H1 (cell line): ENCODE results near the gene BIRC2. TPM values are rescaled to one million over a fixed set of nuclear protein-coding genes. Genes with fewer than 3 reads are reported as not detected.

Experiments used
- CTCF ChIA-PET: fragments of 300-600 bp; sonication (Branson Sonifier 250); formaldehyde crosslinking; loops from one replicate; lab custom pipeline; 2021; ENCODE audit not compliant: partially characterized antibody; lab: Charles Lee
- POLR2A ChIA-PET: fragments of 300-600 bp; sonication (Branson Sonifier 250); formaldehyde crosslinking; loops from one replicate; lab custom pipeline; 2021; ENCODE audit warnings: inconsistent platforms; ENCODE audit not compliant: partially characterized antibody; lab: Charles Lee
- DNase-seq, 2 experiments: peaks; one replicate each; pipeline versions ENCODE4 v3.0.0 to v3.0.0-alpha.2; 2010 to 2022; ENCODE audit warnings: low spot score in 2 of 2, low read depth in 1 of 2, mixed read lengths in 1 of 2
- FAIRE-seq: peaks from 2 replicates; lab custom pipeline; 2011; peaks lifted over from hg19 to GRCh38; lab: Jason Lieb, UNC
- H2AFZ ChIP-seq: 2 replicates; pipeline ENCODE4 v1.8.1; 2012; ENCODE audit warnings: low read length, inconsistent platforms
- H2AK5ac ChIP-seq: 2 replicates; pipeline ENCODE4 v1.6.1; 2013; ENCODE audit warnings: low read depth, low read length
- H2BK120ac ChIP-seq: replicated peaks from 2 replicates; pipeline ENCODE3; 2013; ENCODE audit warnings: low read depth, low read length, inconsistent platforms
- H2BK12ac ChIP-seq: 2 replicates; pipeline ENCODE4 v1.6.1; 2013; ENCODE audit warnings: low read depth, low read length
- H2BK15ac ChIP-seq: 2 replicates; pipeline ENCODE4 v1.6.1; 2013; ENCODE audit warnings: low read length
- H2BK20ac ChIP-seq: 2 replicates; pipeline ENCODE4 v1.6.1; 2013; ENCODE audit warnings: low read length
- H2BK5ac ChIP-seq: 2 replicates; pipeline ENCODE4 v1.6.1; 2013; ENCODE audit warnings: low read depth, low read length
- H3K14ac ChIP-seq: 2 replicates; pipeline ENCODE4 v1.6.1; 2013; ENCODE audit warnings: inconsistent platforms; ENCODE audit not compliant: insufficient read length
- H3K18ac ChIP-seq: 2 replicates; pipeline ENCODE4 v1.6.1; 2013; ENCODE audit warnings: low read length; ENCODE audit errors: extremely low read depth
- H3K23ac ChIP-seq: 2 replicates; pipeline ENCODE4 v1.6.1; 2013; ENCODE audit warnings: inconsistent platforms; ENCODE audit not compliant: insufficient read length
- H3K23me2 ChIP-seq: 2 replicates; pipeline ENCODE4 v1.6.1; 2013; ENCODE audit warnings: low read depth, low read length
- H3K27ac ChIP-seq: 2 replicates; pipeline ENCODE4 v1.6.1; 2011; ENCODE audit warnings: low read depth, low read length, inconsistent platforms
- H3K27me3 ChIP-seq, 4 experiments: replicated peaks in 1 of 4; 1 replicate in 1 of 4; 2 replicates in 3 of 4; pipeline versions ENCODE4 v1.6.1 to v1.8.1; 2011 to 2013; ENCODE audit warnings: low read length in 3 of 4, mild to moderate bottlenecking in 3 of 4, inconsistent platforms in 2 of 4, mixed read lengths in 2 of 4, moderate library complexity in 1 of 4; ENCODE audit not compliant: control insufficient read depth in 3 of 4, insufficient read depth in 3 of 4; ENCODE audit errors: extremely low read depth in 1 of 4
- H3K36me3 ChIP-seq, 4 experiments: 2 replicates each; pipeline versions ENCODE4 v1.6.1 to v1.8.1; 2011 to 2013; ENCODE audit warnings: mild to moderate bottlenecking in 4 of 4, low read length in 3 of 4, moderate library complexity in 2 of 4, control low read depth in 1 of 4, inconsistent platforms in 1 of 4; ENCODE audit not compliant: insufficient read depth in 4 of 4, control insufficient read depth in 2 of 4
- H3K4ac ChIP-seq: replicated peaks from 2 replicates; pipeline ENCODE3; 2013; ENCODE audit warnings: low read length, low read depth, mixed read lengths, inconsistent platforms; ENCODE audit not compliant: insufficient read length
- H3K4me1 ChIP-seq, 4 experiments: replicated peaks in 1 of 4; 1 replicate in 1 of 4; 2 replicates in 3 of 4; pipeline versions ENCODE4 v1.6.1 to v1.8.1; 2011 to 2013; ENCODE audit warnings: low read length in 3 of 4, inconsistent platforms in 2 of 4, mixed read lengths in 1 of 4; ENCODE audit not compliant: insufficient read depth in 4 of 4, control insufficient read depth in 3 of 4
- H3K4me2 ChIP-seq, 2 experiments: 2 replicates each; pipeline versions ENCODE4 v1.6.1 to v1.8.1; 2011 to 2013; ENCODE audit warnings: low read depth in 2 of 2, low read length in 2 of 2, control low read depth in 1 of 2, inconsistent platforms in 1 of 2, mild to moderate bottlenecking in 1 of 2; ENCODE audit not compliant: insufficient read depth in 1 of 2
- H3K4me3 ChIP-seq, 4 experiments: fragments of 200-600, 300-600 bp in 1 of 4; sonication (generic), shearing (Covaris generic), sonication (Bioruptor Twin) in 1 of 4; 2 replicates each; pipeline versions ENCODE4 v1.5.1 to v1.8.1; 2011 to 2016; ENCODE audit warnings: low read length in 4 of 4, low read depth in 3 of 4, control low read depth in 2 of 4, inconsistent platforms in 2 of 4, mild to moderate bottlenecking in 2 of 4, mixed read lengths in 1 of 4, moderate library complexity in 1 of 4; ENCODE audit not compliant: insufficient read depth in 2 of 4; ENCODE audit errors: extremely low read depth in 1 of 4
- H3K56ac ChIP-seq: replicated peaks from 2 replicates; pipeline ENCODE3; 2013; ENCODE audit warnings: low read depth, mild to moderate bottlenecking, mixed read lengths, low read length, inconsistent platforms; ENCODE audit not compliant: insufficient read length
- H3K79me1 ChIP-seq: 2 replicates; pipeline ENCODE4 v1.6.1; 2013; ENCODE audit warnings: low read depth, low read length, control low read depth
- H3K79me2 ChIP-seq, 2 experiments: 2 replicates each; pipeline versions ENCODE4 v1.6.1 to v1.8.1; 2012 to 2013; ENCODE audit warnings: low read length in 2 of 2, mild to moderate bottlenecking in 2 of 2, inconsistent platforms in 1 of 2; ENCODE audit not compliant: insufficient read depth in 2 of 2, control insufficient read depth in 1 of 2
- H3K9ac ChIP-seq, 4 experiments: replicated peaks in 1 of 4; 1 replicate in 1 of 4; 2 replicates in 3 of 4; pipeline versions ENCODE4 v1.6.1 to v1.8.1; 2011 to 2013; ENCODE audit warnings: low read depth in 3 of 4, low read length in 3 of 4, control low read depth in 2 of 4, mild to moderate bottlenecking in 2 of 4, moderate library complexity in 2 of 4, inconsistent platforms in 1 of 4; ENCODE audit errors: extremely low read depth in 1 of 4
- H3K9me3 ChIP-seq, 2 experiments: 2 replicates each; pipeline versions ENCODE4 v1.6.1 to v1.8.1; 2012 to 2013; ENCODE audit warnings: mild to moderate bottlenecking in 2 of 2, moderate library complexity in 2 of 2, control low read depth in 1 of 2, inconsistent platforms in 1 of 2, low read depth in 1 of 2, low read length in 1 of 2, mixed read lengths in 1 of 2; ENCODE audit not compliant: insufficient read depth in 2 of 2
- H4K20me1 ChIP-seq, 2 experiments: replicated peaks in 1 of 2; 2 replicates each; pipeline versions ENCODE3 to v1.8.1; 2011 to 2013; ENCODE audit warnings: inconsistent platforms in 2 of 2, low read length in 2 of 2, mild to moderate bottlenecking in 1 of 2; ENCODE audit not compliant: insufficient read depth in 2 of 2, control insufficient read depth in 1 of 2
- H4K5ac ChIP-seq: 2 replicates; pipeline ENCODE4 v1.6.1; 2013; ENCODE audit warnings: low read length, low read depth, mixed read lengths, inconsistent platforms; ENCODE audit not compliant: insufficient read length
- H4K8ac ChIP-seq: 2 replicates; pipeline ENCODE4 v1.8.0; 2013; ENCODE audit warnings: mild to moderate bottlenecking, moderate library complexity, low read length, inconsistent platforms; ENCODE audit not compliant: insufficient read depth; ENCODE audit errors: extremely low read depth
- H4K91ac ChIP-seq: replicated peaks from 2 replicates; pipeline ENCODE3; 2013; ENCODE audit warnings: low read length, mixed read lengths, inconsistent platforms; ENCODE audit not compliant: insufficient read length
- ASH2L ChIP-seq: fragments of 200-600, 300-600 bp; sonication (generic); IDR thresholded peaks from one replicate; pipeline ENCODE4 v1.7.1; 2017; ENCODE audit warnings: low read length
- ATF2 ChIP-seq: IDR thresholded peaks from 2 replicates; pipeline ENCODE4 v1.6.1; 2012; ENCODE audit warnings: low read length, inconsistent platforms
- CBX8 ChIP-seq: fragments of 300-800, 300-1000 bp; sonication (generic); IDR thresholded peaks from 2 replicates; pipeline ENCODE4 v1.7.1; 2016; ENCODE audit warnings: low read depth, low read length, borderline replicate concordance
- FOSL1 ChIP-seq: IDR thresholded peaks from 2 replicates; pipeline ENCODE4 v1.6.1; 2011; ENCODE audit warnings: mild to moderate bottlenecking, low read depth, low read length, moderate library complexity; ENCODE audit not compliant: insufficient read depth
- SIRT6 ChIP-seq: IDR thresholded peaks from one replicate; pipeline ENCODE4 v1.7.1; 2012; ENCODE audit warnings: low read length, inconsistent platforms
- SUZ12 ChIP-seq: fragments of 200-600 bp; sonication (generic); IDR thresholded peaks from 2 replicates; pipeline ENCODE4 v1.6.1; 2012; ENCODE audit warnings: mild to moderate bottlenecking, inconsistent platforms, low read length, moderate library complexity, mixed read lengths
- USF2 ChIP-seq: IDR thresholded peaks from 2 replicates; pipeline ENCODE4 v1.6.1; 2011; ENCODE audit warnings: low read length, improper control_type of control experiment
- YY1 ChIP-seq: IDR thresholded peaks from 2 replicates; pipeline ENCODE4 v1.6.1; 2011; ENCODE audit warnings: low read depth, mild to moderate bottlenecking, low read length
- ZNF274 ChIP-seq: IDR thresholded peaks from 2 replicates; pipeline ENCODE4 v1.7.0; 2012; ENCODE audit warnings: low read length, borderline replicate concordance; ENCODE audit errors: extremely low read depth
- WGBS, 2 experiments: shearing (Covaris generic) in 1 of 2; methylation state at CpG; one replicate each; pipeline versions ENCODE4 v1.1.6 to v1.1.7; 2013 to 2015; ENCODE audit warnings: low lambda C conversion rate in 2 of 2, mixed read lengths in 2 of 2, inconsistent platforms in 1 of 2, low coverage in 1 of 2, missing lambda C conversion rate in 1 of 2; ENCODE audit not compliant: insufficient replicate concordance in 2 of 2, insufficient coverage in 1 of 2, insufficient read length in 1 of 2; ENCODE audit errors: extremely low coverage in 1 of 2, missing lambda C conversion rate in 1 of 2; 5-methylcytosine and 5-hydroxymethylcytosine counted together
- polyA plus RNA-seq, 7 experiments: library from polyadenylated mRNA; depleted of rRNA in 3 of 7; stranded (reverse) in 5 of 7; unstranded in 2 of 7; fragments of >200 nt in 5 of 7; fragments of 200-250 nt in 2 of 7; gene quantifications; 1 replicate in 5 of 7; 2 replicates in 1 of 7; 4 replicates in 1 of 7; pipeline versions ENCODE4 v1.2.1 to v1.2.3, GENCODE V29; 2011 to 2013; ENCODE audit warnings: missing spikeins in 2 of 7, mixed read lengths in 2 of 7
- total RNA-seq: library from RNA; stranded (reverse); fragmentation: NEBNext Ultra II Directional; extraction: Animal tissue kit (Norgen Biotek cat#: 25700); gene quantifications from 2 replicates; pipeline ENCODE4 v1.2.1, GENCODE V29; 2021
- TF ChIP-seq, protein P1 (sequence below): IDR thresholded peaks from 2 replicates; pipeline ENCODE4 v1.6.1; 2012; ENCODE audit warnings: inconsistent platforms

The BIRC2 gene
- total and polyA plus RNA-seq, 2 of the 8 experiments (the other 6 are each of a cell fraction or from before 2014, with no cell fraction given) = 18.4 to 24.7 TPM

DNA sequence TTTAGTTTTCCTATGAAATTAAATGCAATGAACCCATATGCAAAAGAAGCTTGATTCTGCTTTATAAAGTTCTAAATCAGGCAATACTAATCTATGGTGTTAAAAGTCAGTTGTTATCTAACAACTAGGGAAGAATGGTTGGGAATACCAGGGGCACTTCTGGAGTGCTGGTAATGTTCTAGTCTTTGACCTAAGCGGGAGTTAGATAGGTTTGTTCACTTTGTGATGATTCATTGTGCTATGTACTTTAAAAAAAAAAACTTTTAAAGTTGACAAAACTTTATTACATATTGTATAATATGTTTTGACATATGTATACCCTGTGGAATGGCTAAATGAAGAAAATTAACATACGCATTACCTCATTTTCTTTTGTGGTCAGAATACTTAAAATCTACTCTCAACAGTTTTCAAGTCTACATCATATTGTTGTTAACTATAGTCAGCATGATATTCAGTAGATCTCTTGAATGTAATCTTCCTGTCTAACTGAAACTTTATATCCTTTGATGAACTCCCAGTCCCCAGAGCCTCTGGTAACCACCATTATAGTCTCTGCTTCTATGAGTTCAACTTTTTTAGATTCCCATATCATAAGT is 39.2 kb downstream of the BIRC2 start:
- Histone ChIP-seq H3K18ac (no peak overlapping the region), H3K4me1 (no peaks in the 10 kb centered on the region), H3K4me2 (no peak overlapping the region), H3K4ac (no peak overlapping the region), H3K23me2 (no peaks in the 10 kb centered on the region), H3K4me3 (no peak overlapping the region), H4K8ac (no peak overlapping the region), H3K9ac (no peak overlapping the region), H4K91ac (no peak overlapping the region), H3K14ac (no peak overlapping the region), H3K56ac (no peak overlapping the region), H2BK120ac (no peak overlapping the region), H4K20me1 (no peaks in the 10 kb centered on the region), H3K79me2 (no peaks in the 10 kb centered on the region), H3K79me1 (no peaks in the 10 kb centered on the region), H3K36me3 (peaks cover 0 to 4% (median 0%) of the 10 kb centered on the region in 4 experiments; a peak in 3 of 8 replicates), H3K27ac (no peak overlapping the region), H2BK5ac (no peak overlapping the region), H3K27me3 (no peaks in the 10 kb centered on the region), H2BK15ac (no peak overlapping the region), H2AK5ac (no peak overlapping the region), H3K9me3 (no peaks in the 10 kb centered on the region), H2BK12ac (no peak overlapping the region), H2AFZ (no peak overlapping the region), H2BK20ac (no peak overlapping the region), H3K23ac (no peak overlapping the region), H4K5ac (no peak overlapping the region)
- 80% methylated on average over 2 of the region's 2 CpGs; no CpG with 5 or more reads in 1 of the 2 experiments for WGBS, 2 experiments
- ChIA-PET POLR2A (no interaction called here), CTCF (interaction anchor here (1.0 kb wide), 2 partner anchors 18 to 110 kb away, joined by 3 to 5 read pairs; no protein-coding TSS in a partner anchor)
- FAIRE-seq = no peak
- DNase-seq = no peak
- TF ChIP-seq, protein P1, sequence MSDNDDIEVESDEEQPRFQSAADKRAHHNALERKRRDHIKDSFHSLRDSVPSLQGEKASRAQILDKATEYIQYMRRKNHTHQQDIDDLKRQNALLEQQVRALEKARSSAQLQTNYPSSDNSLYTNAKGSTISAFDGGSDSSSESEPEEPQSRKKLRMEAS = no peak
- TF ChIP-seq SUZ12 = no peak
- no peak for TF ChIP-seq ZNF274
- no peak for TF ChIP-seq SIRT6
- TF ChIP-seq FOSL1 = no peak
- no peak for TF ChIP-seq YY1
- no peak for TF ChIP-seq ATF2
- TF ChIP-seq USF2 = no peak
- TF ChIP-seq CBX8 = no peak
- TF ChIP-seq ASH2L = no peak
